H1 (cell line): ENCODE data around the gene KIF2B. TPM values are rescaled to one million over a fixed set of nuclear protein-coding genes. Genes with fewer than 3 reads are reported as not detected.

Source experiments
- CTCF ChIA-PET: fragments of 300-600 bp; sonication (Branson Sonifier 250); formaldehyde crosslinking; loops from one replicate; lab custom pipeline; 2021; ENCODE audit not compliant: partially characterized antibody; lab: Charles Lee
- POLR2A ChIA-PET: fragments of 300-600 bp; sonication (Branson Sonifier 250); formaldehyde crosslinking; loops from one replicate; lab custom pipeline; 2021; ENCODE audit warnings: inconsistent platforms; ENCODE audit not compliant: partially characterized antibody; lab: Charles Lee
- DNase-seq, 2 experiments: peaks; one replicate each; pipeline versions ENCODE4 v3.0.0 to v3.0.0-alpha.2; 2010 to 2022; ENCODE audit warnings: low spot score in 2 of 2, low read depth in 1 of 2, mixed read lengths in 1 of 2
- FAIRE-seq: peaks from 2 replicates; lab custom pipeline; 2011; peaks lifted over from hg19 to GRCh38; lab: Jason Lieb, UNC
- H2AFZ ChIP-seq: 2 replicates; pipeline ENCODE4 v1.8.1; 2012; ENCODE audit warnings: low read length, inconsistent platforms
- H2AK5ac ChIP-seq: 2 replicates; pipeline ENCODE4 v1.6.1; 2013; ENCODE audit warnings: low read depth, low read length
- H2BK120ac ChIP-seq: replicated peaks from 2 replicates; pipeline ENCODE3; 2013; ENCODE audit warnings: low read depth, low read length, inconsistent platforms
- H2BK12ac ChIP-seq: 2 replicates; pipeline ENCODE4 v1.6.1; 2013; ENCODE audit warnings: low read depth, low read length
- H2BK15ac ChIP-seq: 2 replicates; pipeline ENCODE4 v1.6.1; 2013; ENCODE audit warnings: low read length
- H2BK20ac ChIP-seq: 2 replicates; pipeline ENCODE4 v1.6.1; 2013; ENCODE audit warnings: low read length
- H2BK5ac ChIP-seq: 2 replicates; pipeline ENCODE4 v1.6.1; 2013; ENCODE audit warnings: low read depth, low read length
- H3K14ac ChIP-seq: 2 replicates; pipeline ENCODE4 v1.6.1; 2013; ENCODE audit warnings: inconsistent platforms; ENCODE audit not compliant: insufficient read length
- H3K18ac ChIP-seq: 2 replicates; pipeline ENCODE4 v1.6.1; 2013; ENCODE audit warnings: low read length; ENCODE audit errors: extremely low read depth
- H3K23ac ChIP-seq: 2 replicates; pipeline ENCODE4 v1.6.1; 2013; ENCODE audit warnings: inconsistent platforms; ENCODE audit not compliant: insufficient read length
- H3K23me2 ChIP-seq: 2 replicates; pipeline ENCODE4 v1.6.1; 2013; ENCODE audit warnings: low read depth, low read length
- H3K27ac ChIP-seq: 2 replicates; pipeline ENCODE4 v1.6.1; 2011; ENCODE audit warnings: low read depth, low read length, inconsistent platforms
- H3K27me3 ChIP-seq, 4 experiments: replicated peaks in 1 of 4; 1 replicate in 1 of 4; 2 replicates in 3 of 4; pipeline versions ENCODE4 v1.6.1 to v1.8.1; 2011 to 2013; ENCODE audit warnings: low read length in 3 of 4, mild to moderate bottlenecking in 3 of 4, inconsistent platforms in 2 of 4, mixed read lengths in 2 of 4, moderate library complexity in 1 of 4; ENCODE audit not compliant: control insufficient read depth in 3 of 4, insufficient read depth in 3 of 4; ENCODE audit errors: extremely low read depth in 1 of 4
- H3K36me3 ChIP-seq, 4 experiments: 2 replicates each; pipeline versions ENCODE4 v1.6.1 to v1.8.1; 2011 to 2013; ENCODE audit warnings: mild to moderate bottlenecking in 4 of 4, low read length in 3 of 4, moderate library complexity in 2 of 4, control low read depth in 1 of 4, inconsistent platforms in 1 of 4; ENCODE audit not compliant: insufficient read depth in 4 of 4, control insufficient read depth in 2 of 4
- H3K4ac ChIP-seq: replicated peaks from 2 replicates; pipeline ENCODE3; 2013; ENCODE audit warnings: low read length, low read depth, mixed read lengths, inconsistent platforms; ENCODE audit not compliant: insufficient read length
- H3K4me1 ChIP-seq, 4 experiments: replicated peaks in 1 of 4; 1 replicate in 1 of 4; 2 replicates in 3 of 4; pipeline versions ENCODE4 v1.6.1 to v1.8.1; 2011 to 2013; ENCODE audit warnings: low read length in 3 of 4, inconsistent platforms in 2 of 4, mixed read lengths in 1 of 4; ENCODE audit not compliant: insufficient read depth in 4 of 4, control insufficient read depth in 3 of 4
- H3K4me2 ChIP-seq, 2 experiments: 2 replicates each; pipeline versions ENCODE4 v1.6.1 to v1.8.1; 2011 to 2013; ENCODE audit warnings: low read depth in 2 of 2, low read length in 2 of 2, control low read depth in 1 of 2, inconsistent platforms in 1 of 2, mild to moderate bottlenecking in 1 of 2; ENCODE audit not compliant: insufficient read depth in 1 of 2
- H3K4me3 ChIP-seq, 4 experiments: fragments of 200-600, 300-600 bp in 1 of 4; sonication (generic), shearing (Covaris generic), sonication (Bioruptor Twin) in 1 of 4; 2 replicates each; pipeline versions ENCODE4 v1.5.1 to v1.8.1; 2011 to 2016; ENCODE audit warnings: low read length in 4 of 4, low read depth in 3 of 4, control low read depth in 2 of 4, inconsistent platforms in 2 of 4, mild to moderate bottlenecking in 2 of 4, mixed read lengths in 1 of 4, moderate library complexity in 1 of 4; ENCODE audit not compliant: insufficient read depth in 2 of 4; ENCODE audit errors: extremely low read depth in 1 of 4
- H3K56ac ChIP-seq: replicated peaks from 2 replicates; pipeline ENCODE3; 2013; ENCODE audit warnings: low read depth, mild to moderate bottlenecking, mixed read lengths, low read length, inconsistent platforms; ENCODE audit not compliant: insufficient read length
- H3K79me1 ChIP-seq: 2 replicates; pipeline ENCODE4 v1.6.1; 2013; ENCODE audit warnings: low read depth, low read length, control low read depth
- H3K79me2 ChIP-seq, 2 experiments: 2 replicates each; pipeline versions ENCODE4 v1.6.1 to v1.8.1; 2012 to 2013; ENCODE audit warnings: low read length in 2 of 2, mild to moderate bottlenecking in 2 of 2, inconsistent platforms in 1 of 2; ENCODE audit not compliant: insufficient read depth in 2 of 2, control insufficient read depth in 1 of 2
- H3K9ac ChIP-seq, 4 experiments: replicated peaks in 1 of 4; 1 replicate in 1 of 4; 2 replicates in 3 of 4; pipeline versions ENCODE4 v1.6.1 to v1.8.1; 2011 to 2013; ENCODE audit warnings: low read depth in 3 of 4, low read length in 3 of 4, control low read depth in 2 of 4, mild to moderate bottlenecking in 2 of 4, moderate library complexity in 2 of 4, inconsistent platforms in 1 of 4; ENCODE audit errors: extremely low read depth in 1 of 4
- H3K9me3 ChIP-seq, 2 experiments: 2 replicates each; pipeline versions ENCODE4 v1.6.1 to v1.8.1; 2012 to 2013; ENCODE audit warnings: mild to moderate bottlenecking in 2 of 2, moderate library complexity in 2 of 2, control low read depth in 1 of 2, inconsistent platforms in 1 of 2, low read depth in 1 of 2, low read length in 1 of 2, mixed read lengths in 1 of 2; ENCODE audit not compliant: insufficient read depth in 2 of 2
- H4K20me1 ChIP-seq, 2 experiments: replicated peaks in 1 of 2; 2 replicates each; pipeline versions ENCODE3 to v1.8.1; 2011 to 2013; ENCODE audit warnings: inconsistent platforms in 2 of 2, low read length in 2 of 2, mild to moderate bottlenecking in 1 of 2; ENCODE audit not compliant: insufficient read depth in 2 of 2, control insufficient read depth in 1 of 2
- H4K5ac ChIP-seq: 2 replicates; pipeline ENCODE4 v1.6.1; 2013; ENCODE audit warnings: low read length, low read depth, mixed read lengths, inconsistent platforms; ENCODE audit not compliant: insufficient read length
- H4K8ac ChIP-seq: 2 replicates; pipeline ENCODE4 v1.8.0; 2013; ENCODE audit warnings: mild to moderate bottlenecking, moderate library complexity, low read length, inconsistent platforms; ENCODE audit not compliant: insufficient read depth; ENCODE audit errors: extremely low read depth
- H4K91ac ChIP-seq: replicated peaks from 2 replicates; pipeline ENCODE3; 2013; ENCODE audit warnings: low read length, mixed read lengths, inconsistent platforms; ENCODE audit not compliant: insufficient read length
- BACH1 ChIP-seq: IDR thresholded peaks from 2 replicates; pipeline ENCODE4 v1.6.1; 2012; ENCODE audit warnings: low read length, improper control_type of control experiment
- EZH2 ChIP-seq: fragments of 200-600 bp; sonication (generic); IDR thresholded peaks from 2 replicates; pipeline ENCODE4 v1.7.1; 2012; ENCODE audit warnings: low read depth, mild to moderate bottlenecking, moderate library complexity, low read length, inconsistent platforms; ENCODE audit not compliant: severe bottlenecking
- FOSL1 ChIP-seq: IDR thresholded peaks from 2 replicates; pipeline ENCODE4 v1.6.1; 2011; ENCODE audit warnings: mild to moderate bottlenecking, low read depth, low read length, moderate library complexity; ENCODE audit not compliant: insufficient read depth
- JUND ChIP-seq: IDR thresholded peaks from 2 replicates; pipeline ENCODE4 v1.6.1; 2011; ENCODE audit warnings: mild to moderate bottlenecking, improper control_type of control experiment, low read length
- SIX5 ChIP-seq: IDR thresholded peaks from 2 replicates; pipeline ENCODE4 v1.6.1; 2011; ENCODE audit warnings: mild to moderate bottlenecking, low read depth, low read length
- USF2 ChIP-seq: IDR thresholded peaks from 2 replicates; pipeline ENCODE4 v1.6.1; 2011; ENCODE audit warnings: low read length, improper control_type of control experiment
- WGBS, 2 experiments: shearing (Covaris generic) in 1 of 2; methylation state at CpG; one replicate each; pipeline versions ENCODE4 v1.1.6 to v1.1.7; 2013 to 2015; ENCODE audit warnings: low lambda C conversion rate in 2 of 2, mixed read lengths in 2 of 2, inconsistent platforms in 1 of 2, low coverage in 1 of 2, missing lambda C conversion rate in 1 of 2; ENCODE audit not compliant: insufficient replicate concordance in 2 of 2, insufficient coverage in 1 of 2, insufficient read length in 1 of 2; ENCODE audit errors: extremely low coverage in 1 of 2, missing lambda C conversion rate in 1 of 2; 5-methylcytosine and 5-hydroxymethylcytosine counted together
- long read RNA-seq, 2 experiments: library from RNA in 1 of 2; library from capped mRNA in 1 of 2; stranded (forward); transcript quantifications; one replicate each; pipeline ENCODE4 v2.0.0, GENCODE V29; 2021; ENCODE audit warnings: inconsistent platforms in 1 of 2
- polyA minus RNA-seq, 3 experiments: library from RNA; depleted of rRNA, polyadenylated mRNA; stranded (reverse); fragments of >200 nt; gene quantifications; 1 replicate in 2 of 3; 2 replicates in 1 of 3; pipeline ENCODE4 v1.2.3, GENCODE V29; 2011
- polyA plus RNA-seq, 7 experiments: library from polyadenylated mRNA; depleted of rRNA in 3 of 7; stranded (reverse) in 5 of 7; unstranded in 2 of 7; fragments of >200 nt in 5 of 7; fragments of 200-250 nt in 2 of 7; gene quantifications; 1 replicate in 5 of 7; 2 replicates in 1 of 7; 4 replicates in 1 of 7; pipeline versions ENCODE4 v1.2.1 to v1.2.3, GENCODE V29; 2011 to 2013; ENCODE audit warnings: missing spikeins in 2 of 7, mixed read lengths in 2 of 7
- total RNA-seq: library from RNA; stranded (reverse); fragmentation: NEBNext Ultra II Directional; extraction: Animal tissue kit (Norgen Biotek cat#: 25700); gene quantifications from 2 replicates; pipeline ENCODE4 v1.2.1, GENCODE V29; 2021
- TF ChIP-seq, protein P1 (sequence below): IDR thresholded peaks from 2 replicates; pipeline ENCODE4 v1.6.1; 2012; ENCODE audit warnings: inconsistent platforms

Gene KIF2B
- total RNA-seq (not detected in 2 replicates), polyA plus RNA-seq (2011; rRNA removed) (not detected in 2 replicates), polyA minus RNA-seq (2011; rRNA and poly(A)+ RNA removed) (not detected in 2 replicates)
- not detected for polyA plus RNA-seq (2011; cell fraction: cytosol; rRNA removed)
- not detected for polyA plus RNA-seq (2011; cell fraction: nucleus; rRNA removed)
- not detected in 4 replicates for polyA plus RNA-seq (2012, experiment 1 of 2)
- not detected for polyA plus RNA-seq (2012, experiment 2 of 2)
- not detected for polyA plus RNA-seq (2013, experiment 1 of 2)
- not detected for polyA plus RNA-seq (2013, experiment 2 of 2)
- polyA minus RNA-seq (2011; cell fraction: cytosol; rRNA and poly(A)+ RNA removed) = not detected
- polyA minus RNA-seq (2011; cell fraction: nucleus; rRNA and poly(A)+ RNA removed) = not detected
- long read RNA-seq, experiment 1 = 0 reads
- long read RNA-seq, experiment 2 = 0 reads

DNA sequence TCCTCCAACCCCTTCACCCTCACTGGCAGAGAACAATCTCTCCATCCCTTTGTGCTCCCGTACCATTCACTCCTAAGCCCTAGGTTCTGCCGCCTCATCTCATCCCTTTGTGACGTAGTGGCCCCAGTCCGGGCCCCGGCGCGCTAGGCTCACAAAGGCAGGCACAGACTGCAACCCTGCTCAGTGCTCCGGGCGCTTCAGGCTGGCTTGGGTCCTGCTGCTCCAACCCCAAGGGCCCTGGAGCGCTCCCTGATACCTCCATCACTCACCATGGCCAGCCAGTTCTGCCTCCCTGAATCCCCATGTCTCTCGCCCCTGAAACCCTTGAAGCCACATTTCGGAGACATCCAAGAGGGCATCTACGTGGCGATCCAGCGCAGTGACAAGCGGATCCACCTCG, at the start of gene KIF2B:
TSS of gene KIF2B (plus strand) at position 164 of the 400 bp plus-strand sequence. CDS start at position 271, 107 bp downstream.
- H4K8ac ChIP-seq = no peak within 1 kb of the TSS
- H3K18ac ChIP-seq = no peak within 1 kb of the TSS
- H3K23ac ChIP-seq = no peak within 1 kb of the TSS
- H2AFZ ChIP-seq = no peak within 1 kb of the TSS
- TF ChIP-seq SIX5 = no peak
- TF ChIP-seq JUND = no peak
- no peak for TF ChIP-seq USF2
- TF ChIP-seq BACH1 = no peak
- TF ChIP-seq FOSL1 = no peak
- TF ChIP-seq, protein P1, sequence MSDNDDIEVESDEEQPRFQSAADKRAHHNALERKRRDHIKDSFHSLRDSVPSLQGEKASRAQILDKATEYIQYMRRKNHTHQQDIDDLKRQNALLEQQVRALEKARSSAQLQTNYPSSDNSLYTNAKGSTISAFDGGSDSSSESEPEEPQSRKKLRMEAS = no peak
- TF ChIP-seq EZH2 = no peak
- H3K14ac ChIP-seq = no peak within 1 kb of the TSS
- no peak within 1 kb of the TSS for H4K5ac ChIP-seq
- H3K9me3 ChIP-seq = peaks cover 9 to 10% of the 10 kb centered on the region in 2 experiments; a peak in 2 of 4 replicates
- H3K9ac ChIP-seq = no peak within 1 kb of the TSS; a peak in 1 of 7 replicates
- POLR2A ChIA-PET = no interaction called here
- no peak within 1 kb of the TSS for H2AK5ac ChIP-seq
- no peak within 1 kb of the TSS for H3K4me3 ChIP-seq
- no peaks in the 10 kb centered on the region for H3K79me1 ChIP-seq
- H3K36me3 ChIP-seq = no peaks in the 10 kb centered on the region
- H3K27ac ChIP-seq = no peak within 1 kb of the TSS
- no peak within 1 kb of the TSS for H2BK15ac ChIP-seq
- H3K23me2 ChIP-seq = no peaks in the 10 kb centered on the region
- H3K4me1 ChIP-seq = no peaks in the 10 kb centered on the region
- no peak for FAIRE-seq
- no peak within 1 kb of the TSS for H2BK120ac ChIP-seq
- no peak within 1 kb of the TSS for H2BK5ac ChIP-seq
- H4K20me1 ChIP-seq = no peaks in the 10 kb centered on the region
- H3K27me3 ChIP-seq = no peaks in the 10 kb centered on the region
- H3K79me2 ChIP-seq = no peaks in the 10 kb centered on the region
- H3K56ac ChIP-seq = no peak within 1 kb of the TSS
- CTCF ChIA-PET = no interaction called here
- 91% methylated on average over 16 of the region's 17 CpGs; no CpG with 5 or more reads in 1 of the 2 experiments for WGBS, 2 experiments
- no peak within 1 kb of the TSS for H2BK12ac ChIP-seq
- H3K4ac ChIP-seq = no peak within 1 kb of the TSS
- H3K4me2 ChIP-seq = no peak within 1 kb of the TSS
- DNase-seq = no peak
- H4K91ac ChIP-seq = no peak within 1 kb of the TSS
- no peak within 1 kb of the TSS for H2BK20ac ChIP-seq
